ENCODE results near the gene ANKRD11. TPM values are rescaled to one million over a fixed set of nuclear protein-coding genes. Genes with fewer than 3 reads are reported as not detected.
"Not testable (repeated sequence)": the region's sequence is repeated elsewhere in the genome, so short reads cannot be mapped to it uniquely, and the experiment has no call there.

The ANKRD11 gene
- total RNA-seq, 1 donor from 2014 or later = 63.8 TPM

GRCh38 chr16:89334988-89335802 is 155.2 kb downstream of the ANKRD11 start:
- intact Hi-C loops (cut with micrococcal nuclease) = loop anchor here (10.0 kb wide), 1 partner anchor 150 kb away; no protein-coding TSS in a partner anchor
- H3K27ac ChIP-seq (replicated peaks) = peak overlapping the region; percentile 85
- no peaks in the 10 kb centered on the region for H3K27me3 ChIP-seq (ENCODE audit: low read depth)
- no peak for DNase-seq
- no peaks in the 10 kb centered on the region for H3K36me3 ChIP-seq
- TF ChIP-seq CTCF (IDR thresholded peaks at IDR 0.05; ENCODE audit: borderline replicate concordance) = peak; percentile 28
- H3K4me1 ChIP-seq = peaks cover 89% of the 10 kb centered on the region
- H3K4me3 ChIP-seq = peak overlapping the region; percentile 40
- no peaks in the 10 kb centered on the region for H3K9me3 ChIP-seq (replicated peaks)

GRCh38 chr16:89334461-89334860 is 155.9 kb downstream of the ANKRD11 start:
- Histone ChIP-seq H3K27me3 (ENCODE audit: low read depth) (no peaks in the 10 kb centered on the region), H3K27ac (replicated peaks) (peak overlapping the region; percentile 85), H3K4me3 (no peak overlapping the region), H3K4me1 (peaks cover 93% of the 10 kb centered on the region), H3K9me3 (replicated peaks) (no peaks in the 10 kb centered on the region), H3K36me3 (no peaks in the 10 kb centered on the region)
- no peak for TF ChIP-seq CTCF (IDR thresholded peaks at IDR 0.05; ENCODE audit: borderline replicate concordance)
- intact Hi-C loops (cut with micrococcal nuclease) = loop anchor here (10.0 kb wide), 1 partner anchor 150 kb away; no protein-coding TSS in a partner anchor
- no peak for DNase-seq

GRCh38 chr16:89334050-89334449 is 156.3 kb downstream of the ANKRD11 start:
- TF ChIP-seq CTCF (IDR thresholded peaks at IDR 0.05; ENCODE audit: borderline replicate concordance) = no peak
- Histone ChIP-seq H3K9me3 (replicated peaks) (no peaks in the 10 kb centered on the region), H3K4me3 (no peak overlapping the region), H3K27me3 (ENCODE audit: low read depth) (no peaks in the 10 kb centered on the region), H3K4me1 (peaks cover 96% of the 10 kb centered on the region), H3K36me3 (no peaks in the 10 kb centered on the region), H3K27ac (replicated peaks) (peak overlapping the region; percentile 85)
- DNase-seq = no peak
- intact Hi-C loops (cut with micrococcal nuclease) = loop anchor here (10.0 kb wide), 1 partner anchor 151 kb away; no protein-coding TSS in a partner anchor

GRCh38 chr16:89333401-89334001 is 156.9 kb downstream of the ANKRD11 start:
- intact Hi-C loops (cut with micrococcal nuclease) = loop anchor here (10.0 kb wide), 1 partner anchor 151 kb away; no protein-coding TSS in a partner anchor
- not testable (repeated sequence) for H3K4me3 ChIP-seq; H3K36me3 ChIP-seq; H3K27me3 ChIP-seq (ENCODE audit: low read depth); DNase-seq; H3K9me3 ChIP-seq (replicated peaks)
- Histone ChIP-seq H3K4me1 (peaks cover 93% of the 10 kb centered on the region), H3K27ac (replicated peaks) (peak overlapping the region; percentile 85)
- peak; percentile 78 for TF ChIP-seq CTCF (IDR thresholded peaks at IDR 0.05; ENCODE audit: borderline replicate concordance)

- H3K27ac ChIP-seq (replicated peaks) = peak overlapping the region; percentile 85
- no peaks in the 10 kb centered on the region for H3K27me3 ChIP-seq (ENCODE audit: low read depth)
- intact Hi-C loops (cut with micrococcal nuclease) = loop anchor here (10.0 kb wide), 1 partner anchor 152 kb away; no protein-coding TSS in a partner anchor
- H3K9me3 ChIP-seq (replicated peaks) = no peaks in the 10 kb centered on the region
- H3K4me3 ChIP-seq = no peak overlapping the region
- H3K36me3 ChIP-seq = no peaks in the 10 kb centered on the region
- TF ChIP-seq CTCF (IDR thresholded peaks at IDR 0.05; ENCODE audit: borderline replicate concordance) = no peak
- peaks cover 92% of the 10 kb centered on the region for H3K4me1 ChIP-seq
- no peak for DNase-seq
Observed at GRCh38 chr16:89332902-89333245, 157.5 kb downstream of the ANKRD11 start.
